HG03571 (cell line): Measurements from ENCODE around the gene FTCDNL1.

Source experiments
- ATAC-seq: cut with Tn5 transposase; IDR thresholded peaks from one replicate; pipeline ENCODE4 v1.9.1; 2021; ENCODE audit not compliant: unreplicated experiment

The FTCDNL1 gene

DNA sequence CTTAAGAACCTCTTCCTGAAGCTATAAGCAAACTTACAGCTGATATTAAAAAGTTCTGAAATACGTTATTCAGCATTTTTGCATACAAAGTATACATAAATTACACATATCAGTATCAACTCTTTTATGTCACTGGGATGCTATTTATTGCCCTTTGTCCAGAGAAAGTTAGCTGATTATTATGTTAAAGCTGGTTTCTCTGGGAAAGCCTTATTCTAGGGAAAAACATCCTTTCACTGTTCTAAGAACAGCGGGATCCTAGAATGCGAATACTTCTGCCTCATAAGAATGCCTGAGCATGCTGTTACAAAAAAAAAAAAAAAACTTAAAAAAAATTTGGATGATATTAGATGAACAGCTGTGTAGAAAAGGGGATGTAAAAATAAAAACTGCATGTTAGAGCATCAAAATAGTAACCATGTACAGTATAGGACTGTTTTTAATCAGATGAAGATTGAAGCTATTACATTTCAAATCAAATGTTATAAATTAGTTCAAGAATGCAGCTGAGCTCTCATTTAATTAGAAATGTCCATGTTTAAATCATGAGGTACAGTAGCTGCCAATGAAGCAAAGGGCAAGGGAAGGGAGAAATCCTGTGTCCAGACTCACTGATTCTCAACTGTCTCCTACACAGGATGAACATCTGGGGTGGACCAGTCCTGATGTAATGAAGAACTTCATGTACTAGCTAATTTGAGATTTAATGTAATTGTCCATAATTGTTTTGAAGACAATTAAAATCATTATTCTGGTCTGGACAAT, 8.2 kb downstream of the FTCDNL1 start:
- ATAC-seq: no peak

DNA sequence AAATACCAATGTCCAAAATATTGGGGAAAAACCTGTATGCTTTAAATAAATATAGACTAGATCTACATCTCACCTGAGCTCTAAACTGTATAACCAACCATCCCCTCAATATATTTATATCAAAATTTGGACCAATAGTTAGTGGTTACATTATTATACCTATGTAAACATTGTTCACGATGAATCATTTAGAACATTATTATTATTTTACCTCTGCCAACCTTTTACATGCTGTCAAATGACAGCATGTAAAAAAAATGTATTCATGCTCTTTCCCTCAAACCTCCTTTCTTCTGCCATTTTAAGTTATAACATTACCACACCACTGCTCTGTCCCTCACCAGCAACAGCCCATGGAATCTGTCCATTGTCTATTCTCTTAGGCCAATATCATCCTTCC, 9.6 kb downstream of the FTCDNL1 start:
- no peak for ATAC-seq

DNA sequence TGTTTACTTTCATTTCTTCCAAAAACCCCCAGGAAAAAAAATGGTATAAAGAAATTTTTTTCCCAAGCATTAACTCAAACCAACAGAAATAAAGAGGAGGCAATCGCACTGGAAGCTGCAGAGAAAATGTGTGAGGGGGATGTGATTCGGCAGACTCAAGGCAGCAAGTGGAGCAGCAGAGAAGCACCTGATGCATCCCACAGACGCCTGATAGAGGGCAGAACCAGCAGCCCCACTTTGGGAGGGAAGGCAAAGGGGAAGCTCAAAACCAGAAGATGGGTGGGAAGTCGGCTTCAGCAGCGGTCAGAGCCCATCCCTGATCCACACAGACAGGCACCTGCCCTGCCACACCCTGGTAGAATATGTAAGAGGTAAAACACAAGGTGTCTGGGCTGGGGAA, 12.6 kb downstream of the FTCDNL1 start:
- no peak for ATAC-seq

DNA sequence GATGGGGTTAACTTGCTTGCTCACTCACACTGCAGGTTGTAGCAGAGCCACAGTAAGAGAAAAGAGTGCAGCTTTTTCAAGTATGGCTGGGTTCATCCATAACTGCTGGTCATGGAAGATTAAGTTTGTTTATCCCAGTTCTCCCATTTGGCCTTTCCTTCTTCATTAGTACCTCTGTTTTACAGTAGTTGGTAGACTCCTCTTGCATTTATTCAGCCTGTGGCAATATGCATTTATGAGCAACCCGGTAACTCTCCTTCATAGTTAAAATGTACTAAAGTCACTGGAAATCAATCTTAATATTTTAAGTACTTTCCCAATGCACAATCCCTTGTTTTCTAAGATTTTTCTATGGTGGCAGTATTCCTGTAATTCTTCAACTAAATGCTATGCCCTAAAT, 14.0 kb downstream of the FTCDNL1 start:
- no peak for ATAC-seq

DNA sequence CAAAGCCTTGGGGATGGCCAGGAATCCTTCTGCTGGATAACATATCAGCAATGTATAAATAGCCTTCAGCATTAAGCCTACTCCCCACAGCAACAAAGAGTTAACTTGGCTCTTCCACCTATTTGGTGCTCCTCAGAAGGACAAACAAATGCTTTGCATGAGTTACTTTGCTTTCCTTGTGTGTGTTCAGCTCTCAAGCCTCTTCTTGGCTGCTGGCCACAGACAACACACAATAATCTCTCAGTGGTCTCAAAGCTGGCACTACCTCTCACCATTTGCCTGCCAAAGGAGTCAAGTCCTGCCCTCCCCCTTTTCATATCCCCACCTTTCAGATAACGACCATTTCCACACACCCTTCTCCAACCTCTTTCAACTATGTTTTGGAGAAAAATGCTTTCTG, 17.5 kb downstream of the FTCDNL1 start:
- ATAC-seq: no peak

DNA sequence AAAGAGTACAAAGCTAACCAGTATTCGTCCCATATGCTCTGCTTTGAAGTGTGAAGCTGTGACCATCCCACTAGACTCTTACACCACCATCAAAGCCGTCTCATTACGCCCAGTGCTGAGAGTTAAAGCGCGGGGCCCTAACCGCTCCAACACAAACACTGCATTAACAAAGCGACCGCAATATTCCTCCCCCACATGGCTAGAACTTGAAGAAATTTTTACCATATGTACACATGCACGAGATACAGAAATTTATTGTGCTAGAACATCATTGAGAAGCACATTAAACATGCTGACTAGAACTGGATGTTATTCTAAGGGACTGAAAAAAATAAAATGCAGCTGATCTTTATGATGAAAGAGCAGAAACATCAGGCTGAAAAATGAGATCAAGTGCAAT, 20.5 kb downstream of the FTCDNL1 start:
- no peak for ATAC-seq

DNA sequence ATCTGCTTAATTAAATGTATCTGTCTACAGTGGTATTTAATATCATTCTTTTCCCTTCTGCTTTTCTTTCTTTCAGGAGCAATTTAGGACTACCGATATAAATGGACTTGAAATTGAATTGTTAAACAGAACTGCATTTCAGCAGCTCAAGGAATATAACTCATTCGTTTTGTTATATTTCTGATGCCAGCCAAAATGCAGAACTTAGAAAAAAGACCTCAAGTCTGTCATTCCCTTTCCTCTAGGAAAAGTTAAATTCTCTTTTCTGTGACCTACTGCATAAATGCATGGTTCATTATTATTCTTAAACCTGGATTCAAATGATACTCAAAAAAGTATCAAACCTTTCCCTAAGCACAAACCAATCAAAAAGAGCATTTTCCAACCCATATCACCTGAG, 21.4 kb downstream of the FTCDNL1 start:
- no peak for ATAC-seq

DNA sequence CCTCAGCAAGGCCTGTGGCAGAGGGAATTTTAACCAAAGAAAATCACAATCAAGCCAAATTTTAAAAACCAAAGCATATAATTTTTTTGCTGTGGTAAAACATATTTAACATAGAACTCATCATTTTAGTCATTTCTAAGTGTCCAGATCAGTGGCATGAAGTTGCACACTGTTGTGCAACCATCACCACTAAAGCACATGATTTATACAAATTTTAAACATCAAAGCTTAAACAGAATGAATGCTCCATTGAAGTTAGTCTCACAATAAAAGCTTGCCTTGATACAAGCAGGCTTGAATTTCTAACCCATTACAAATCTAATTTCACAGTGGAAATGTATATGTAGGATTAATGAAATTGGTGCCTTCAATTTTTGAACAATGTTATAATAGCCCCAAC, 31.2 kb downstream of the FTCDNL1 start:
- ATAC-seq: no peak

DNA sequence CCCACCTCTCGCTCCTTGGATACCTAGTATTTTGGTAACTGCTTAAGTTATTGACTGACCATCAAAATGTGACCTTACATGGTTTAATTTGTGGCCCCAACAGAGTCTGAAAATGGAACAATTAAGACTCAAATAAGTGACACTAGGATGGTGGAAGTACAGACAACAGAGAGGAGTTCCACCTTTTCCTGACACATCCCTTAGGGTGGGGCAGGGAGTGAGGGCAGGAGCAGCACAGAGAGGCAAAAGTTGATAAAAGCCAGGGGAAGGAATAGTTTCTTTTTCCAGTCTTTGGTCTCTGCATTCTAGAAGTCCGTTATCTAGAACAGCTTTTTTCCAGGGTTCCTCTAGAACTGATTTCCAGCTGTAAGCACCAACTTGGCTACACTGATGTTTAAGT, 32.2 kb downstream of the FTCDNL1 start:
- ATAC-seq: no peak

DNA sequence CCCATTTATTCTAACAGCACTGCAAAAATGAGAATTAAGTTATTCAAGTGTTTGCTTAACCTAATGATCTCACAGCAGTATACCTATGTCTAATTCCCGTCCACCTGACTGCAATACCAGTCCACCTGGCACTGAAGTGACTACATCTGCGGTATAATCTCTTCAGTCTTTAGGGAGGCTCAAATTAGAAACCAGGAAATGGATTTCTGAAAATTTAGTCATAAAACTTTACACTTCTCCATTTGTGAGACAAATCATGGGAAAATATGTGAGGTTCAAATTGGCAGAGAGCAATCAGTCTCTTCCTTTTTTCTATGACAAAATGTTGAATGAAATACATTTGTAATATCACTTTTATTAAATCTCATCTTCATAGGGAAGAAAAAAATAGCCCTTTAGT, 33.0 kb downstream of the FTCDNL1 start:
- no peak for ATAC-seq

DNA sequence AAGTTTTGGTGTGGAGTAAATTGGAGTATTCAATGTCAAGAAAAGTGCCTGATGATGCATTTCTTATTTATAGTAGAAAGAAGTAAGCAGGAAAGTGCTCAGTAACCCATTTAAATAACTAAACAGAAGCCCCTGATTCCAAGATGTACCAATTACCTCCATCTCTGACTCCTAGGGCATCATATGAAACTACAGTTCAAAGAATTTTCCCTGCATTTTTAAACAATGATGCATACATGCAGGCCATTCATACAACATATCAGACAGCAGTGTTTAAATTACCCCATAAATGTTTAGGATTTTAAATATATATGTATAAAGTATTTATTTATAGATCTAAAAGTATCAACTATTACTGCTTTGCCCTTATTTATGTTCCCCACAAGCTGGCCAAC, 36.2 kb downstream of the FTCDNL1 start:
- ATAC-seq: no peak

DNA sequence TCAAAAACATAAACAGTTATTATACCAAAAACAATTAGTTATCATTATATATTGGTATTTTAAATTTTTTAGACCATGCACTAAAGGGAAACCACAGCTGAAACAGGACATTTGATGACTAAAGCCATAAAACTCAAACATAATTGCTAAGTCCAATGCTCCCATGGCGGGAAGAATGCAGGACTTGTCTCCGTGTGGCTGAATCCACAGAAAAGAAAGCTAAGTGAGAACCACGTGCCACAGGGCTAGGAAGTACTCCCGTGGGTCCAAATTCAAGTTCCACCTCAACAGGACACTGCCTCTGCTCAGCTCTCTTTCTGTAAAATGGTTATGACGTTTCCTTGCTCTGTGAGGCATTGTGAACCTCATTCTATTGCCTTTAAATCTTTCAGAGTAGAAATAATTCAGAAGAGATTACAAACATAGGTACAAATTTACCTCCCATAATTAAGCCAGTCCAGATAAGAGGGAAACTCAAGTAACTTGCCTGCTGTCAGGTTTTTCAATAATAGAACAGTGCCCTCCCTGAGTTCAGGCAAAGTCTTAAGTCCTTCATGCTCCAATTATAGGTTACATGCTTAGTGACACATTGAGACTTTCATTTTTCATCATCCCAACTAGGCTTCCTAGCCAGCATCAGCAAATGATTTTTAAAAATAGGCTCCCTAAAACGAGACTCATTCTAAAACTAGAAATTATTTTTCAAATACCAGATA, 36.7 kb downstream of the FTCDNL1 start:
- no peak for ATAC-seq

DNA sequence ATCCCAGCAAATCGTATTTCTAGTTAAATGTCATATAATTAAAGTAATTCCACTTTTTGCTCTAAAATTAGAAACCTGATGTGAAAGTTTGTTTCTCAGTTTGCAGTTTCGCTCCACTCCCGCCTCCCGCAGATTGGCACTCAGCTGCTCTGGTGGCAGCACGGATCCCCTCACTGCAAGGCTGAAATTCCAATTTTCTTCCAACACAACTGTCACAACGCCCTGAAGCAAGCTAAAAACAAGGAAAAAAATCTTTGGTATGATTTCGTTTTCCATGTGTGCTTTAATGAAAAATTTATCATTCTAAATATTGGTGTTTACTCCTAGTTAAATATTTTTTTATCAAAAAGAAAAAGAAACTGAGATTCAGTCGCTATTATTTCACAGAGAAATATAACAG, 38.5 kb downstream of the FTCDNL1 start:
- ATAC-seq: no peak

DNA sequence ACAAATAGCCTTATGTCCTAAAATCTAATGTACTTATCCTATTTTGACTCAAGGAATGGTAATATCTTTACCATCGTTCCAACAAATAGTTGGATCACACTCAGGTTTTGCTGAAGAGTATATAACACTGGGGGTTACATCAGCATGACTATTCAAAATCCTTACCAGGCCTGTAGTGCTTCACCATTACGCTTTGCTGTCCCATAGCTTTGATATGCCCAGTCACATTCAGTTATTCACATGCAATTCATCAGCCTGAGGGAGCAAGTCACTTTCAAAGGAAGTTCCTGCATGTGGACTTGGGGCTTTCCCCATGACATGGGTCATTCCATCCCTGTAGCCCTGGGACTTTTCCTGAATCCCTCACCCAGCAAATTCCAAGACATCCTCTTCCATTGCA, 39.6 kb downstream of the FTCDNL1 start:
- ATAC-seq: no peak

DNA sequence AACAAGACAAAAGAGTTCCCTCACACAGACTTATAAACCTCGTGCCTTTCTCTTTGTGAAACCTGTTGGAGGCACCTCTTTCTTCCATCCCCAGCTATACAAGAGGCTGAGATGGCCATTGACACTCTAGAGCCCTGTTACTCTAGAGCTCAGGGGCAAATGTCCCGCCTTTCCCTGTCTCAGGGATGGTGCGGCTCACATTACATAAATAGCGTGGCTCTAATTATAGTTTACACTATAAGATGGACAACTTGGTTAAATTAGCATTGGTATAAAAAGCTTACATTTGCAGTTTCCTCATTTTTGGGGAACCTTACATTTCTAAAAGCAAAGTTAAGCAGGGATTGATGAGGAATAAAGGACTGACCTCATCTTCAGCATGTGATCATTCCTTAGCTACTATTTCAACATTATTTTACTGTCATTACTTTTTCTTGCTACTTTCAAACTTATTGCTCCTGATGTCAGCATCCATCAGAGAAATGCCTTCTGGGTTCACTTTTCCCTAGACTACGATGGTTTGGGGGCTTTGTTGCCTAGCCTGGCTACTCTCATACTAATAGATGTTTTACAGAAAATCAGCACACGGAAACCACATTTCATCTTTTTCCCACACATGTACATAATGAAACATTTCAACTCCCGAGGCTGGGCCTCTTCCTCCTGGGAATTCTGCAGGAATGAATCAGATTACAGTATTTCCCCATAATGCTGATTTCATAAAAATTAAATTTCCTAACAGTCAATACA, 40.4 kb downstream of the FTCDNL1 start:
- no peak for ATAC-seq

DNA sequence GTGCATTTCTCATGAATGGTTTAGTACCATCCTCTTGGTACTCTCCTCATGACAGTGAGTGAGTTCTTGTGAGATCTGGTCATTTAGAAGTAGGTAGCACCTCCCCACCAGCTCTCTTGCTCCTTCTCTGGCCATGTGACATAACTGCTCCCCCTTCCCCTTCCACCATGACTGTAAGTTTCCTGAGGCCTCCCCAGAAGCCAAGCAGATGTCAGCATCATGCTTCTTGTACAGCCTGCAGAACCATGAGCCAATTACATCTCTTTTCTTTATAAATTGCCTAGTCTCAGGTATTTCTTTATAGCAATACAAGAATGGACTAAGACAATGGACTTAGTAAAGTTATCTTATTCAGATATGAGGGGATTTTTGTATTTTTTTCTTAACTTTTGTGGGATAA, 43.0 kb downstream of the FTCDNL1 start:
- ATAC-seq: no peak

DNA sequence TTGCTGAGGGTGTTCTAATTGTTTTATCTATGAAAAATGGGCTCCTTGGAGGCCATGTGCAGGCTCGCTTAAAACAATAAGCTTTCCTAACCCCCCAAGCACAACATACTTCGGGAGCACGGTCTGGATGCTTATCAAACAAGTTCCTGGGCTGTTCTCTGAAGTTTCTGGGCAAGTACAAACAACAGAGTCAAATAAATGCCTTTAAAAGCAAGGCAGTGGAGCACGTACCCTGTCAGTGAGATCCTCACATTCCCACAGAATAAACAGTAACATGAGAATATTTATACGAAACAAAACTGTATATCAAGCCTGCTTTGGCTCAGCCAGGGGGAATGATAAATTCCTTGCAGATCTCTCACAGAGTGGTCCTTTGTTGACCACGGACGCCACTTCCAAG, 44.8 kb downstream of the FTCDNL1 start:
- ATAC-seq: no peak

DNA sequence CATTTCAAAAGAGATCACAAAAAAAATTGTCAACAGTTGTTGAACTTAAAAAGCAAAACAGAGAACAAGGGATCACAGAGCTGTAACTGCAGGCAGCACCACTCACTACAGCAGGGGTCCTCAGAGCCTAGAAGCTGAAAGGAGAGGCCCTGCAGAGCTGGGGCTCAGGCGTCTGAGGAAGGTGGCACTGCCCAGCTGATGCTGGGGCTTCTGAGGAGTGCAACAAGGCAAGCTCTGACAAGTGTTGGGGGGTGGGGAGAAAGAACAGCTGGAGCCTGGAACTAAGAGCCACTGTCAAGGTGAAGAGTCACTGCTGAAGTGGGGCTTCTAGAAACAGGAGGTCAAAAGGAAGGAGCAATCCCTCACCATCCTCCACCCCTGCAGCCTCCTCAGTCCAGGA, 46.2 kb downstream of the FTCDNL1 start:
- no peak for ATAC-seq

DNA sequence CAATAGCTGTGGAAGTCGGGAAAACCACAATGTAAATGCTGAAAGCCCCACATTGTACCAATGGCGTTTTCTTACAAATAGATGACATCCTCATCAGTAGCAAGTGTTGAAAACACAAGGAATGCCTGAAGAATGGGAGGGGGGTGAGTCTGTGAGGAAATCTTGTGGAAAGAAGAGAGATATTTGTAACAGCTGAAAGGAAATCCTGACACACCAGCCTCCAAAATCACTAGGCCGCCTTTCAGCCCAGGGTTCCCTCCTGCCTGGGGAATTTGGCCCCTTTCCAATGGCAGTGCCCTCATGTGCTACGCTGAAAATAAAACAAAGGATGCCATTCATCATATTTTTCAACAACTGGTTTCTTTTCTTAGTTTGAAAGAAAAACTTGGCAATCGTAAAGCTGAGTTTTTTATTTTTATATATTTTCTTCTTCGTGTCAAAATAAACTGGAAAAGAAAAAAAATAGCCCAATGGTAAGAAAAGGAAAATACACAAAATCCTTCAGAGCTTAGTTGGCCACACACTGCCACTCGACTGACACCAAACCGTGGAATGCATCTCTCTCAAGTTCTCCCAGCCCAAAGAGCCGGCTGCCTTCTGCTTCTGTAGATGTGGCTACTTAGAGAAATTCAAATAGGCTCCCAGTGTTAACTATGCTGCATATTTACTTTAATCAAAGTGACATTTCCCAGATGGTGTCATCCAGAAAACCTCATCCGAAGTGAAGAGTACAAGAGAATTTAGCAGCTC, 52.0 kb downstream of the FTCDNL1 start:
- ATAC-seq: no peak

DNA sequence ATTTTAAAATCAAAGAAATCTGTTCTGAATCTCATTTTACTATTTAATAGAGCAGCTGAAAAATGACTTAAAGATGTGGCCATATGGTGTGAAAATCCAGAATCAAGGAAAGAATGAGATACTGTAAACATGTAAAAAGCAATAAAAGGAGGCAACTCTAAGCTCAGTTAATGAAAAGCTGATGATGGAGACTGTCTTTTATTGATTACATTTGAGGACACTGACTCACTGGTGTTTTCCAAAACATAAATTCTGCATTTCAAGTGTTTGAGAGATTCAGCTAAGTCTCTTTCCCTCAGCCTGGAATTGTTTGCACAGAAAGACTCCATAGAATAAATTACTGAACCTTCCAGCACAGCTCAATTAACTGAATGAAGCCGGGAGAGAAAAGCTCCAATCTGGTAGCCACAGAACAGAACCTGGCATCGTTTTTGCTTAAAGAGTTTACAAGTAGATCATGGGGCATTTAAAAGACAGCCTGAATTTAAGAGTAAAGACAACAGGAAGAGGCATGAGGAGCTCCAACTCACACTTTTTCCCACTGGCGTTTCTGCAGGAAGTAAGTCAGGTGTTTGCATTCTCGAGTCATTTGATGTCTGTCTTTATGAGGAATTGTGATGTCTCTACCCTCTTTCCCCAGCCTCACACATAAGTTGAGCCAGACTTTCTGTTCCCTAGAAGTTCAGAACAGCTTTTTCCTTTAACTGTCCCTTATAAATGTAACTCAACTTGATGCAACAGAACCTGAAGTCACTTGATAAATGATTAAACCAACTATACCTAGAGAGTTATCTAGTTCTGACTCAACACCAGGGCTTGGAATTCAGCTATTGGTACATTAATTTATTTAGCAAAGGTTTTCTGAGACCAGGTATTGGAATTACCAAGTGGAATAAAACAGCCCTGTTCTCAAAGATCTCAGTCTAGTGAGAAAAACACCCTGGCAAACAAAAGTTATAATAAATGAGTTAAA, 53.3 kb downstream of the FTCDNL1 start:
- ATAC-seq: no peak
